Measurements from ENCODE around the gene TRIM43B.
"Not testable (repeated sequence)": the region's sequence is repeated elsewhere in the genome, so short reads cannot be mapped to it uniquely, and the experiment has no call there.

TRIM43B gene

GRCh38 chr2:95427196-95427867 is 57.2 kb downstream of the TRIM43B start:
- H3K27ac ChIP-seq (ENCODE audit: low read depth, low read length); H3K4me1 ChIP-seq (ENCODE audit: control insufficient read depth, insufficient read depth, low read length); H3K27me3 ChIP-seq (ENCODE audit: control insufficient read depth, insufficient read depth, low read length); H3K36me3 ChIP-seq (ENCODE audit: control insufficient read depth, insufficient read depth, low read length); H3K4me3 ChIP-seq (ENCODE audit: low read length); H3K9ac ChIP-seq (ENCODE audit: low read length): not testable (repeated sequence)
